Stomach smooth muscle (tissue), 2 donors: ENCODE measurements around the gene KDM4B.

Experiments used
- H3K27ac ChIP-seq: one replicate; pipeline ENCODE4 v1.7.0; 2013; ENCODE audit warnings: mild to moderate bottlenecking, low read length, inconsistent platforms
- H3K27me3 ChIP-seq, 2 donors: one replicate each; pipeline ENCODE4 v1.7.0; 2013; ENCODE audit warnings: low read length in 2 of 2; ENCODE audit not compliant: insufficient read depth in 2 of 2, control insufficient read depth in 1 of 2
- H3K36me3 ChIP-seq, 2 donors: one replicate each; pipeline ENCODE4 v1.7.0; 2013; ENCODE audit warnings: low read length in 2 of 2; ENCODE audit not compliant: control insufficient read depth in 2 of 2, insufficient read depth in 2 of 2
- H3K4me1 ChIP-seq: one replicate; pipeline ENCODE4 v1.7.0; 2013; ENCODE audit warnings: low read length; ENCODE audit not compliant: control insufficient read depth, insufficient read depth
- H3K4me3 ChIP-seq, 2 donors: one replicate each; pipeline ENCODE4 v1.7.0; 2013; ENCODE audit warnings: low read length in 2 of 2
- H3K9ac ChIP-seq, 2 donors: one replicate each; pipeline ENCODE4 v1.7.0; 2013; ENCODE audit warnings: low read length in 2 of 2, mild to moderate bottlenecking in 1 of 2
- H3K9me3 ChIP-seq, 2 donors: one replicate each; pipeline ENCODE4 v1.7.0; 2013; ENCODE audit warnings: low read length in 2 of 2; ENCODE audit not compliant: control insufficient read depth in 2 of 2
- donor health status: healthy.
- donor health status: Pancreatic carcinoma.

KDM4B gene

DNA sequence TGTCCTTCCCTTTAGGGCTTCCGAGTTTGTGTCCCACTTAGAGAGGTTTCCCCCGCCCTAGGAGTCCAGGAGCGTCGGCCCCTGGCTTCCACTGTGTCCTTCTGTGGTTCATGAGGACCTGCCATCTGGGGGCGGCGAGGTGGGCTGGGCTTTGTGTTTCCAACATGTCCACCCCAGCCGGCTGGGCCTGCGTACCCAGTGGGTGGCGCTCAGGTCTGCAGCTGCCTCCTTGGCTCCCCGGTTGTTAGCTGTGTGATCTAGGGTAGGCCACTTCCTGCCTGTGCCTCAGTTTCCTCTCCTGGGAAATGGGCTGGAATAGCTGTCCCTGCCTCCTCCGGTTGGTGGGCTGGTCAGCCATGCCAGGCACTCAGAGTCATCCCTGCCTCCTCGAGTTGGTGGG, 28.4 kb downstream of the KDM4B start:
- H3K36me3 ChIP-seq, result peaks cover 5 to 7% of the 10 kb centered on the region in 2 donors
- no peaks in the 10 kb centered on the region for H3K4me1 ChIP-seq

DNA sequence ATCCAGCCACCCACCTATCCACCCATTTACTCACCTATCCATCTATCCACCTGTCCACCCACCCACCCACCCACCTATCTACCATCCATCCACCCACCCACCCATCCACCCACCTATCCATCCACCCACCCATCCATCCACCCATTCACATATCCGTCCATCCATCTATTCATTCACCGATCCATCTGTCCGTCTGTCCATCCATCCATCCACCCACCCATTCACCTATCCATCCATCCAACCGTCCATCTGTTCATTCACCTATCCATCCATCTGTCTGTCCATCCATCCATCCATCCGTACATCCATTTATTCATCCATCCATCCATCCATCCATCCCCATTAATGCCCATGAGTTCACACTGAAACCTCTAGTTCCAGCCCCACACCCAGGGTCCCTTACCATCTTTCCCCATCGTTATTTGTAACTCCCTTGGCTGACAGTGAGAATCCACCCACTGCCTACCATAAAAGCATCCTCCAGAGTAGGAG, 31.3 kb downstream of the KDM4B start:
- Histone ChIP-seq H3K36me3 (peaks cover 5 to 7% of the 10 kb centered on the region in 2 donors), H3K9me3 (no peaks in the 10 kb centered on the region), H3K27ac (no peak overlapping the region), H3K27me3 (no peaks in the 10 kb centered on the region), H3K4me3 (no peak overlapping the region), H3K9ac (no peak overlapping the region), H3K4me1 (no peaks in the 10 kb centered on the region)

More for the DNA sequence above, 28.4 kb downstream of the KDM4B start:
- Histone ChIP-seq H3K9ac (no peak overlapping the region), H3K9me3 (peaks cover 0 to under 1% of the 10 kb centered on the region in 2 donors), H3K4me3 (no peak overlapping the region), H3K27me3 (no peaks in the 10 kb centered on the region), H3K27ac (no peak overlapping the region)

DNA sequence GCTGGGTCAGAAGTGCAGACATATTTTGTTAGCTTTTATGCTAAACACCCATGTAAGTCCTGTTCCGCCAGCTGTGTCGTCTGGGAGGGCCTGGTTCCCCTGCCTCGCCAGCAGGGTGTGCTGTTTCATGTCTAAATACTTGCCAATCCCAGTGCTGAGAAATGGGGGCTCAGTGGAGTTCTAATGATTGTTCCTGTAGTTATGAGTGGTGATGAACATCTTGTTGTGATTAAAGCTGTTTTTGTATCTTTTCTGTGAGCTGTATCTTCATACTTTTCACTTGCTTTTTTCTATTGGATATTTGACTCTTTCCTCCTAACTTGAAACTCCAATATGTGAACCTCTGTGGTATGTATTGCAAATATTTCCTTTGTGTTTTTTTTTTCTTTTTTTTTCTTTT, 32.7 kb downstream of the KDM4B start:
- H3K27ac ChIP-seq, result no peak overlapping the region
- no peak overlapping the region for H3K4me3 ChIP-seq
- H3K4me1 ChIP-seq, result no peaks in the 10 kb centered on the region
- no peaks in the 10 kb centered on the region for H3K27me3 ChIP-seq
- no peaks in the 10 kb centered on the region for H3K9me3 ChIP-seq
- H3K9ac ChIP-seq, result no peak overlapping the region
- H3K36me3 ChIP-seq, result peaks cover 4 to 5% of the 10 kb centered on the region in 2 donors

DNA sequence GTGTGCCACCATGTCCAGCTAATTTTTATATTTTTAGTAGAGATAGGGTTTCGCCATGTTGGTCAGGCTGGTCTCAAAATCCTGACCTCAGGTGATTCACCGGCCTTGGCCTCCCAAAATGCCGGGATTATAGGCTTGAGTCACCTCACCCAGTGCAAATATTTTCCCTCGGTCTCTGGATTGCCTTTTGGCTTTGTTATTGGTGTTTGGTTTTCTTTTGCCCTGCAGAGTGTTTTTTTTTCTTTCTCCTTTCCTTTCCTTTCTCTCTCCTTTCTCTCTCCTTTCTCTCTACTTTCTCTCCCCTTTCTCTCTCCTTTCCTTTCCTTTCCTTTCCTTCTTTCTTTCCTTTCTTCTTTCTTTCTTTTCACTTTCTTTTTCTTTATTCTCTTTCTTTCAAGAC, 33.2 kb downstream of the KDM4B start:
- Histone ChIP-seq H3K27ac (no peak overlapping the region), H3K9ac (no peak overlapping the region), H3K36me3 (peaks cover 0 to 5% of the 10 kb centered on the region in 2 donors), H3K27me3 (no peaks in the 10 kb centered on the region), H3K9me3 (no peaks in the 10 kb centered on the region), H3K4me3 (no peak overlapping the region), H3K4me1 (no peaks in the 10 kb centered on the region)

DNA sequence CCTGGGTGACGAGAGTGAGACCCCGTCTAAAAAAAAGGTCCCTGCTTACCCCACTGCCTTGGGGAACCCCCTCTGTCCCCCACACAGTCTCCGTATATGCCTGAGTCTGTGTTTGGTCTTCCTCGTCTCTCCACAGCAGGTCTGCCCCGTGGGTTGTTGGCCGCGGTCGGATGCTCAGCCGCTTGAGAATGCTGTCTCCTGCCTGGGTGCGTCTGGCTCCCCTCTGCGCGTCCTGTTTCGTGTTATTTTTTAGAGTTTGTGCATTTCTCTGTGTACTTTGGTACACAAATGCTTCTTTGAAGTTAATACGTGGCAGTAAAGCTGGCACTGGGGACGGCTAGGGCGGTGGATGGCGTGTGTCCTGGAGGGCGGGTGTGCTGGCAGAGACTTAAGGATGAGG, 34.9 kb downstream of the KDM4B start:
- H3K27ac ChIP-seq, result no peak overlapping the region

DNA sequence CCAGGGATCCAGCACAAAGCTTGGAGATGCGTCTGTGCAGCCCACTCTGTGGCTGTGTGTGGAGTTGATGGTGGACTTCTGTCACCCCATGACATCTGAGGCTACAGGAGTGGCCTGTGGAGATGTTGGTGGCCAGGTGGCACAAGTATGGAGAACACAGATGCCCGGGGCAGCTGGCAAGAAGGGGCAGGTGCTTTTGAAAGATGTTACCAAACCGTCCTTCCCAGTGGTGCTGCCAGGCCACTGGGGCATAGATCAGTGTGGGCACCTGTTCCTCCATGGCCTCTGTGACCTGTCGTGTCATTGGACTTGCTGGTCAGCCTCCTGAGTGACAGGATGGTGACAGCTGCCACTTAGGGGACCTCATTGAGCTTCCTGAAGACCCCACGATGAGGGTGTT, 36.2 kb downstream of the KDM4B start:
- no peak overlapping the region for H3K4me3 ChIP-seq
- H3K9me3 ChIP-seq, result peaks cover 0 to 6% of the 10 kb centered on the region in 2 donors
- no peaks in the 10 kb centered on the region for H3K36me3 ChIP-seq
- no peaks in the 10 kb centered on the region for H3K4me1 ChIP-seq
- H3K27me3 ChIP-seq, result no peaks in the 10 kb centered on the region
- H3K9ac ChIP-seq, result no peak overlapping the region
- H3K27ac ChIP-seq, result no peak overlapping the region

More for the DNA sequence above, 34.9 kb downstream of the KDM4B start:
- H3K9ac ChIP-seq, result no peak overlapping the region
- H3K9me3 ChIP-seq, result peaks cover 0 to 6% of the 10 kb centered on the region in 2 donors
- no peaks in the 10 kb centered on the region for H3K36me3 ChIP-seq
- no peaks in the 10 kb centered on the region for H3K4me1 ChIP-seq
- no peaks in the 10 kb centered on the region for H3K27me3 ChIP-seq
- H3K4me3 ChIP-seq, result no peak overlapping the region

DNA sequence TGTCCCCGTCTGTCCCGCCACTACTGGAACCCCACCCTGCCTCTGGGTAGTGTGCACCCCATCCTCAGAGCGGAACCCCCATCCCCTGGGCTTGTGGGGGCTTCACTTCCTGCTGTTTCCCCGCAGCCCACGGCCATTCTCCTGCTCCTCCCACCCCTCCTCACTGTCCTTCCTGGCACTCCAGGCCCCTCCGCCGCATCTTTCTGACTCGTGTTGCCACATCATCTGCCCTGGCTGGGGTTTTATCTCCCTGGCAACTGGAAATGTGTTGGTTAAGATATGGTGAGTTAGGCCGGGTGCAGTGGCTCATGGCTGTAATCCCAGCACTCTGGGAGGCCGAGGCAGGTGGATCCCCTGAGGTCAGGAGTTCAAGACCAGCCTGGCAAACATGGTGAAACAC, 37.3 kb downstream of the KDM4B start:
- Histone ChIP-seq H3K4me3 (no peak overlapping the region), H3K27ac (no peak overlapping the region), H3K27me3 (no peaks in the 10 kb centered on the region), H3K9ac (no peak overlapping the region), H3K9me3 (peaks cover 0 to 6% of the 10 kb centered on the region in 2 donors), H3K36me3 (no peaks in the 10 kb centered on the region), H3K4me1 (peaks cover 4% of the 10 kb centered on the region)

DNA sequence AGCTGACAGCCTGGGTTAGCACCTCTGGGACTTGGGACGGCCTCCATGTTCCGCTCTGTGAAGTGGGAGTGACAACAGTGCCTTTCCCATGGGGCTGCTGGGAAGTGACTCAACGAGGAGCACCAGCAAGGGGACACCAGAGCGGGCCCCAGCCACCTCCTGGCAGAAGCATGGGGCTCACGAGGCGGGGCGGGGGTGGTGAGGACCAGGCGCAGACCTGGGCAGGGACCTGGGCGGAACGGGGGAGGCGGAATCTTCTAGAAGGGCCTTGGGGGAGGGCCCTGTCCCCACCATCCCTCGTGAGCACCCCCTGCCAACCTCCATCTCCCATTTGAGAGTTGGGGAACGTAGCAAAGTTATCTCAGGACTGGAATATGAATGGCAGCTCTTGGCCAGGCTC, 37.9 kb downstream of the KDM4B start:
- Histone ChIP-seq H3K27me3 (no peaks in the 10 kb centered on the region), H3K9me3 (peaks cover 0 to 6% of the 10 kb centered on the region in 2 donors), H3K9ac (no peak overlapping the region), H3K4me1 (peaks cover 4% of the 10 kb centered on the region), H3K4me3 (no peak overlapping the region), H3K27ac (no peak overlapping the region), H3K36me3 (no peaks in the 10 kb centered on the region)

DNA sequence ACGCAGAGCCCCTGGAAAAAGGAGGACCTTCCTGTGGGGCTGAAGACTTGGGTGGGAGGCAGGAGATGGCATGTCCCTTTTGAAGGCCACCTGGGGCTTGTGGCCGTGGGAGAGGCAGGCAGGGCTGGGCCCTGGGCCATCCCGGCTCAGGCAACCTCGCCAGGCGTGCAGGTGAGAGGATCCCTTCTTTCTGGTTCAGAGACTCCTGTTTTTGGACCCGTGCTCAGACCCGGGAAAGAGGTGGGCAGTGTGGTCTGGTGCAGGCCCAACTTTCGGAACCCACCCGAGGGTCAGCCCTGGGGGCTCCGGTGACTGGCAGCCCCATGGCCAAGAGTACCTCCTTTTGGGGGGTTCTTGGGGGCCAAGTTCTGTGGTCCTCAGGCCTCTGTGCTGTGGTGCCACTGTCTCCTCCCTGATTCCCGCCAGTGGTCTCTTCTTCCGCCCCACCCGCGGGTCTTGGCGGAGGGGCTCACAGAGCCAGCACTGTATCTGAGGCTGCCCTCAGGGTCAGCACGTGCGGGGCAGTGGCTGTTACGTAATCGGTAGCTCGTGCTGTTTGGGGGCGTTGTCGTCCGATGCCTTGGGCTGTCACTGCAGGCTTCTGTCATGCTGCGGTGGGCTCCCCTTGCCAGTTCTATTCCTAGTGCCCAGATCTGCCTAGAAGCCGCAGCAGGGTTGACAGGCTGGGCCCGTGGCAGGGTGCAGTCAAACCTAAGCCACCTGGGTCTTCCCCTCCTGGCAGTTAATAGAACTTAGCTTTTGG, 42.7 kb downstream of the KDM4B start:
- H3K4me1 ChIP-seq, result peaks cover 4% of the 10 kb centered on the region
- no peak overlapping the region for H3K4me3 ChIP-seq
- H3K27me3 ChIP-seq, result no peaks in the 10 kb centered on the region
- peaks cover 6 to 8% of the 10 kb centered on the region in 2 donors for H3K36me3 ChIP-seq
- no peak overlapping the region for H3K9ac ChIP-seq
- no peak overlapping the region for H3K27ac ChIP-seq
- H3K9me3 ChIP-seq, result peaks cover 0 to 6% of the 10 kb centered on the region in 2 donors

DNA sequence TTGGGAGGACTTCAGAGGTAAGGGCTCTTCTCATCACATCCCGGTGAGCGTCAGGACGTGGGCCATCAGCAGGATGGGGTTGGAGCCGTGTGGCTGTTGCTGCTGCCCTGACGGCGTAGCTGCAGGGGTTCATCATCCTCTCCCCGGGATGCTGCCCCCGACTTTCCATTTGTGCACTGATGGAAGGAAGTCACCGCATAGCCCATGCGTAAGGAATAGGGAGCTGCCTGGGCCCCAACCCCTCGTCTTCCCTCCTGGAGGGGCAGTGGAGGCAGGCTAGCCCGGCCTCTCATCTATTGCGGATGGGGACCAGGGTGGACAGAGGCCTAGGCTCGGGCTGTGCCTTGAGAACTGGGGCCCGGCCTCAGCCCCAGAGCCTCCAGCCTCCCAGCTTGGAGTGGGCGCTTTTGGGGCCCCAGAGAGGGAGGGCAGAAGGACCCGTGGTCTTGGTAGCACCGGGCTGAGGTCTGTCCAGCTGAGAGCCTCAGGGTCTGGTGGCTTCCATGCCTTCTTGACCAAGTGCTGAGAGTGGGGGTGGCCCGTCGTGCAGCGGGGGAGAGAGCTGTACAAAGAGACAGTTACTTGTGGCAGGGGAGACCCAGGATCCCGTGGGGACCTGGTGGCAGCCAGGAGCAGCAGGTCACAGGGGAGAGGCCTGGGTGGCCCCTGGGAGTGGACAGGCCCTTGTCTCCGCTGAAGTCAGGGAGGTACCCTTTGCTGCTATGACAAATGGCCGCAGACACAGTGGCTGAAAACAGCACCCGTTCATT, 44.0 kb downstream of the KDM4B start:
- Histone ChIP-seq H3K9ac (no peak overlapping the region), H3K4me1 (peaks cover 4% of the 10 kb centered on the region), H3K4me3 (no peak overlapping the region), H3K36me3 (peaks cover 6 to 10% of the 10 kb centered on the region in 2 donors), H3K27me3 (no peaks in the 10 kb centered on the region), H3K27ac (no peak overlapping the region), H3K9me3 (peaks cover 0 to 3% of the 10 kb centered on the region in 2 donors)
